RPMI7951 (cell line): ENCODE data around the gene RPL22L1. TPM values are rescaled to one million over a fixed set of nuclear protein-coding genes. Genes with fewer than 3 reads are reported as not detected.
"Not testable (repeated sequence)": the region's sequence is repeated elsewhere in the genome, so short reads cannot be mapped to it uniquely, and the experiment has no call there.

Experiments used
- DNase-seq: peaks from one replicate; pipeline ENCODE4 v3.0.0-alpha.2; 2012; ENCODE audit warnings: low read depth
- total RNA-seq: library from RNA; depleted of rRNA; stranded (reverse); fragments of >200 nt; shearing (Covaris generic); gene quantifications from 2 replicates; pipeline ENCODE4 v1.2.3, GENCODE V29; 2014

Gene RPL22L1
- total RNA-seq, 1 experiment from 2014 or later, result 241 TPM

GRCh38 chr3:170878688-170879087, 8.7 kb upstream of the RPL22L1 start:
- not testable (repeated sequence) for DNase-seq

- DNase-seq, result not testable (repeated sequence)
Observed at GRCh38 chr3:170877311-170877710, 7.3 kb upstream of the RPL22L1 start.

GRCh38 chr3:170876537-170876936, 6.5 kb upstream of the RPL22L1 start:
- no peak for DNase-seq

GRCh38 chr3:170869239-170869590, 780 bp downstream of the RPL22L1 start:
- DNase-seq, result no peak

GRCh38 chr3:170868577-170869238, 1.3 kb downstream of the RPL22L1 start:
- DNase-seq, result no peak

GRCh38 chr3:170867143-170867937, 2.7 kb downstream of the RPL22L1 start:
- DNase-seq, result no peak

- DNase-seq, result no peak
Observed at GRCh38 chr3:170866499-170866898, 3.5 kb downstream of the RPL22L1 start.

GRCh38 chr3:170865209-170866094, 4.5 kb downstream of the RPL22L1 start:
- DNase-seq, result no peak

- peak; percentile 22 for DNase-seq
Observed at GRCh38 chr3:170864525-170865208, 5.3 kb downstream of the RPL22L1 start.

- DNase-seq, result no peak
Observed at GRCh38 chr3:170863816-170864215, 6.2 kb downstream of the RPL22L1 start.

GRCh38 chr3:170862618-170863374, 7.2 kb downstream of the RPL22L1 start:
- peak; percentile 40 for DNase-seq

- DNase-seq, result no peak
Observed at GRCh38 chr3:170858599-170858998, 11.4 kb downstream of the RPL22L1 start.

GRCh38 chr3:170852324-170852723, 17.7 kb downstream of the RPL22L1 start:
- no peak for DNase-seq

GRCh38 chr3:170848292-170848917, 21.6 kb downstream of the RPL22L1 start:
- peak; percentile 30 for DNase-seq

GRCh38 chr3:170844377-170844776, 25.6 kb downstream of the RPL22L1 start:
- no peak for DNase-seq

GRCh38 chr3:170840291-170840859, 29.6 kb downstream of the RPL22L1 start:
- DNase-seq, result no peak

GRCh38 chr3:170839518-170840100, 30.4 kb downstream of the RPL22L1 start:
- DNase-seq, result peak; percentile 31

GRCh38 chr3:170836491-170836890, 33.5 kb downstream of the RPL22L1 start:
- no peak for DNase-seq

- no peak for DNase-seq
Observed at GRCh38 chr3:170835336-170835735, 34.7 kb downstream of the RPL22L1 start.

- DNase-seq, result no peak
Observed at GRCh38 chr3:170830580-170830979, 39.4 kb downstream of the RPL22L1 start.
